Measurements from ENCODE around the gene S100A1.
"Not testable (repeated sequence)": the region's sequence is repeated elsewhere in the genome, so short reads cannot be mapped to it uniquely, and the experiment has no call there.

Gene S100A1

GRCh38 chr1:153658400-153659174 lies 30.4 kb downstream of the S100A1 start, which contains the start of gene SNAPIN:
Gene SNAPIN (plus strand): TSS chr1:153658703. CDS start chr1:153658744, 41 bp downstream.
- DNase-seq (ENCODE audit: low spot score), result peak; percentile 89

DNA sequence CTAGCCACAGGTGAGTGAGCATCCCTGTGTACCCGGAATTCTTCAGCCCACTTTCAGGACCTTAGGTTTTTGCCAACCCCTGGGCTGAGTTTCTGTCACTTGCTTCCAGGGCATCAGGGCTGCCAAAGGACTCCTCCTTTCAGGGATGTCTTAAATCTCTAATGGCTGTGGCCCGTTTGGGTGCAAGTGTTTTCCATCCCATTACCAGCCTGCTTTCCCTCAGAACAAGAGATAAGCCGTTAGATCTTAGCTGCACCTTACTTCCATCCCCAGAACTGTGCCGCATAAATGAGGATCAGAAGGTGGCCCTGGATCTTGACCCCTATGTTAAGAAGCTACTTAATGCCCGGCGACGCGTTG lies 30.9 kb downstream of the S100A1 start:
- DNase-seq (ENCODE audit: low spot score), result no peak

DNA sequence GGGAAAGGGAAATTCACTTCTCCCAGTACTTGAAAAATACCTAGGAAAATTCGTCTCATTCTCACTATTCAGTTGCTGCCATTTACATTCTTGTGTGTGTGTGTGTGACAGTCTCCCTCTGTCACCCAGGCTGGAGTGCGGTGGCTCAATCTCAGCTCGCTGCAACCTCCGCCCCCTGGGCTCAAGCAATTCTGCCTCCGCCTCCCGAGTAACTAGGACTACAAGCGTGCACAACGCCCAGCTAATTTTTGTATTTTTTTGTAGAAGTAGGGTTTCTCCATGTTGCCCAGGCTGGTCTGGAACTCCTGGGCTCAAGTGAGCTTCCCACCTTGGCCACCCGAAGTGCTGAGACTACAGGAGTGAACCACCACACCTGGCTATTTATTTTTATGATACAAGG lies 31.4 kb downstream of the S100A1 start:
- DNase-seq (ENCODE audit: low spot score), result no peak

- DNase-seq (ENCODE audit: low spot score), result no peak
These were observed 33.0 kb downstream of the S100A1 start for GRCh38 chr1:153661111-153661708.

GRCh38 chr1:153662269-153662668 lies 34.0 kb downstream of the S100A1 start:
- no peak for DNase-seq (ENCODE audit: low spot score)

- no peak for DNase-seq (ENCODE audit: low spot score)
These were observed 35.0 kb downstream of the S100A1 start for GRCh38 chr1:153663211-153663610.

GRCh38 chr1:153667439-153667838 lies 39.2 kb downstream of the S100A1 start:
- no peak for DNase-seq (ENCODE audit: low spot score)

- DNase-seq (ENCODE audit: low spot score), result not testable (repeated sequence)
These were observed 40.4 kb downstream of the S100A1 start for GRCh38 chr1:153668672-153669071.

- no peak for DNase-seq (ENCODE audit: low spot score)
These were observed 41.4 kb downstream of the S100A1 start for GRCh38 chr1:153669606-153670005.

- DNase-seq (ENCODE audit: low spot score), result no peak
These were observed 42.1 kb downstream of the S100A1 start for GRCh38 chr1:153670257-153670858.

- peak; percentile 98 for DNase-seq (ENCODE audit: low spot score)
These were observed 42.8 kb downstream of the S100A1 start, which contains the start of gene ILF2 for GRCh38 chr1:153670859-153671627. Gene ILF2 (minus strand): TSS chr1:153670993. CDS start chr1:153670922, 71 bp downstream.

- DNase-seq (ENCODE audit: low spot score), result not testable (repeated sequence)
These were observed 43.6 kb downstream of the S100A1 start for GRCh38 chr1:153671628-153672353.

- no peak for DNase-seq (ENCODE audit: low spot score)
These were observed 45.3 kb downstream of the S100A1 start for GRCh38 chr1:153673511-153673910.

DNA sequence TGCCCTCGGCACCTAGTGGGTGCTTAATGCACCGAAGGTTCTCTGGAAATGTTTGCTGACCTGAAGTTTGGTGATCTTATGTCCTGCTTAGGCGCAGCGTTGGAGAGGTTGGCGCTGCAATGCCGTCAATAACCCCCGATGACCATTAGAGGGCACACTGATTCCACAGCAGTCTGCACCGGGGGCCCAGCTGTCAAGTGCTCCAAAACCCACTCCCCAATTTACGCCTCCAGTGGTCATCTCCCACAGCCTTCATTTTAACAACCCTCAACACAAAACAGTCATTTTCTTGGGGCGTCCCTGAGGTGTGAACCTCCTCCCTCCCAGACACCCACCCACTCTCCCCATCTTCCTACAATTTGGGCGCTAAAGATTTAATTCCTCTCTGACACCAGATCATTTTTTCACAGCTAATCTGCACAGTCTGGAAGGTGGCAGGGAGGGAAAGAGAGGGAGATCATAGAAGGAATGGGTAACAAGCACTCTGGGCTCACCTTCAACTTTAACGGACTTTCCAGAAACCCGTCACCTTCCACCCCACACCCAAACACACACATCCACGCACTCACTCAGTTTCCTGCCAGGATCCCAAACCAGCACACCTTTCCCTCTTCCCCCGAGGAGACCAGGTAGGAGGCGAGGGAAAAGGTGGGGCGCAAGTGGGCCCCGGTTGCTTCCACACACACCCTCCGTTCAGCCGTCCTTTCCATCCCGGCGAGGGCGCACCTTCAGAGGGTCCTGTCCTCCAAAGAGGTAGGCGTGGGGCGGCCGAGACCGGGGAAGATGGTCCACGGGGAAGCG lies 49.7 kb downstream of the S100A1 start:
- peak; percentile 77 for DNase-seq (ENCODE audit: low spot score)

DNA sequence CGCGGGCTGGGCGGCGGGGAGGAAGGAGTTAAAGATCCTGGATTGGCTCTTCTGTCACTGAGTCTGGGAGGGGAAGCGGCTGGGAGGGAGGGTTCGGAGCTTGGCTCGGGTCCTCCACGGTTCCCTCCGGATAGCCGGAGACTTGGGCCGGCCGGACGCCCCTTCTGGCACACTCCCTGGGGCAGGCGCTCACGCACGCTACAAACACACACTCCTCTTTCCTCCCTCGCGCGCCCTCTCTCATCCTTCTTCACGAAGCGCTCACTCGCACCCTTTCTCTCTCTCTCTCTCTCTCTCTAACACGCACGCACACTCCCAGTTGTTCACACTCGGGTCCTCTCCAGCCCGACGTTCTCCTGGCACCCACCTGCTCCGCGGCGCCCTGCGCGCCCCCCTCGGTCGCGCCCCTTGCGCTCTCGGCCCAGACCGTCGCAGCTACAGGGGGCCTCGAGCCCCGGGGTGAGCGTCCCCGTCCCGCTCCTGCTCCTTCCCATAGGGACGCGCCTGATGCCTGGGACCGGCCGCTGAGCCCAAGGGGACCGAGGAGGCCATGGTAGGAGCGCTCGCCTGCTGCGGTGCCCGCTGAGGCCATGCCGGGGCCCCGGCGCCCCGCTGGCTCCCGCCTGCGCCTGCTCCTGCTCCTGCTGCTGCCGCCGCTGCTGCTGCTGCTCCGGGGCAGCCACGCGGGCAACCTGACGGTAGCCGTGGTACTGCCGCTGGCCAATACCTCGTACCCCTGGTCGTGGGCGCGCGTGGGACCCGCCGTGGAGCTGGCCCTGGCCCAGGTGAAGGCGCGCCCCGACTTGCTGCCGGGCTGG lies 50.5 kb downstream of the S100A1 start, which contains the start of gene NPR1:
Gene NPR1, plus strand, starts transcription at position 170 of the 818 bp plus-strand sequence. Its CDS starts 421 bp downstream, at position 591.
- DNase-seq (ENCODE audit: low spot score), result peak; percentile 62

- no peak for DNase-seq (ENCODE audit: low spot score)
These were observed 51.3 kb downstream of the S100A1 start for GRCh38 chr1:153679337-153680119.

DNA sequence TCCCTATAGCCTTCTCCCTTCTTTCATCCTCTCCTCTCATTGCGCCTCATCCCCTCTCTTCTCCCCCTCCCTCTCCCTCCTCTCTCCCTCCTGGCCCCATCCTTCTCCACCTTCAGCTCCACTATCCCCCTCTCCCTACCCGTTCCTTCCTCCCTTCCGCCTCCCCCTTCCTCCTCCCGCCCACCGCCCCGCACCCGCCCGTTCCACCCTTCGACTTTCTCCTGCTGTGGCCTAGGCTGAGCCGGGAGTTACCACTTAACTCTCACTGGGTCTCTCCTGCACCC lies 51.8 kb downstream of the S100A1 start:
- no peak for DNase-seq (ENCODE audit: low spot score)
